Keratinocyte (primary cell): Measurements from ENCODE around the gene ISM1. TPM values are rescaled to one million over a fixed set of nuclear protein-coding genes. Genes with fewer than 3 reads are reported as not detected.

Experiments used
- DNase-seq: peaks from one replicate; pipeline ENCODE4 v3.0.0-alpha.2; 2011; ENCODE audit warnings: low read depth, missing footprints, low spot score
- FAIRE-seq: peaks from 2 replicates; lab custom pipeline; 2011; peaks lifted over from hg19 to GRCh38; lab: Jason Lieb, UNC
- H2AFZ ChIP-seq: 2 replicates; pipeline ENCODE4 v1.6.0; 2012; ENCODE audit warnings: low read length, control low read depth, inconsistent platforms; ENCODE audit not compliant: control insufficient read depth
- H3K27ac ChIP-seq: 2 replicates; pipeline ENCODE4 v1.5.1; 2011; ENCODE audit warnings: low read length; ENCODE audit not compliant: control insufficient read depth, insufficient read depth
- H3K27me3 ChIP-seq: 3 replicates; pipeline ENCODE4 v1.6.0; 2011; ENCODE audit warnings: low read length; ENCODE audit not compliant: control insufficient read depth, insufficient read depth; ENCODE audit errors: extremely low read depth
- H3K36me3 ChIP-seq, 2 experiments: 2 replicates in 1 of 2; 3 replicates in 1 of 2; pipeline ENCODE4 v1.5.1; 2011; ENCODE audit warnings: low read length in 2 of 2, mild to moderate bottlenecking in 1 of 2; ENCODE audit not compliant: control insufficient read depth in 2 of 2, insufficient read depth in 2 of 2; ENCODE audit errors: extremely low read depth in 1 of 2
- H3K4me1 ChIP-seq: 3 replicates; pipeline ENCODE4 v1.5.1; 2011; ENCODE audit warnings: low read length; ENCODE audit not compliant: control insufficient read depth, insufficient read depth; ENCODE audit errors: extremely low read depth
- H3K4me2 ChIP-seq: 3 replicates; pipeline ENCODE4 v1.6.0; 2011; ENCODE audit warnings: low read depth, low read length; ENCODE audit not compliant: control insufficient read depth, insufficient read depth; ENCODE audit errors: extremely low read depth
- H3K4me3 ChIP-seq, 3 experiments: fragments of 200-600 bp in 1 of 3; sonication (generic) in 1 of 3; 2 replicates in 2 of 3; 3 replicates in 1 of 3; pipeline ENCODE4 v1.5.1; 2011 to 2016; ENCODE audit warnings: low read length in 3 of 3, mild to moderate bottlenecking in 3 of 3, control low read depth in 2 of 3, inconsistent platforms in 1 of 3, low read depth in 1 of 3, mixed read lengths in 1 of 3, mixed run types in 1 of 3, moderate library complexity in 1 of 3; ENCODE audit not compliant: control insufficient read depth in 2 of 3, insufficient read depth in 2 of 3; ENCODE audit errors: extremely low read depth in 1 of 3
- H3K79me2 ChIP-seq: 2 replicates; pipeline ENCODE4 v1.6.0; 2012; ENCODE audit warnings: low read length; ENCODE audit not compliant: control insufficient read depth, insufficient read depth
- H3K9ac ChIP-seq: 3 replicates; pipeline ENCODE4 v1.6.0; 2011; ENCODE audit warnings: low read length; ENCODE audit not compliant: control insufficient read depth, insufficient read depth; ENCODE audit errors: extremely low read depth
- H3K9me1 ChIP-seq: 3 replicates; pipeline ENCODE4 v1.6.0; 2011; ENCODE audit warnings: low read length; ENCODE audit not compliant: control insufficient read depth, insufficient read depth; ENCODE audit errors: extremely low read depth
- H3K9me3 ChIP-seq: 2 replicates; pipeline ENCODE4 v1.5.1; 2012; ENCODE audit warnings: low read depth, low read length; ENCODE audit not compliant: control insufficient read depth
- H4K20me1 ChIP-seq: 3 replicates; pipeline ENCODE4 v1.6.0; 2011; ENCODE audit warnings: low read length; ENCODE audit not compliant: control insufficient read depth, insufficient read depth; ENCODE audit errors: extremely low read depth
- EZH2 ChIP-seq: IDR thresholded peaks from one replicate; pipeline ENCODE4 v1.6.1; 2012; ENCODE audit warnings: inconsistent platforms, mild to moderate bottlenecking, low read length, moderate library complexity
- dilution Hi-C: fragments of 300-500 bp; cut with MboI; formaldehyde crosslinking; loops from one replicate; pipeline ENCODE4 v1.7.0; 2020; ENCODE audit warnings: low sequenced_read_pairs; ENCODE audit not compliant: extremely low pct_ligation_motif_present
- polyA plus RNA-seq, 5 experiments: library from polyadenylated mRNA; depleted of rRNA in 3 of 5; stranded (reverse) in 3 of 5; stranded (forward) in 1 of 5; unstranded in 1 of 5; fragments of >200 nt; gene quantifications; 1 replicate in 1 of 5; 2 replicates in 3 of 5; 3 replicates in 1 of 5; pipeline versions ENCODE4 v1.2.1 to v1.2.3, GENCODE V29; 2011 to 2012; ENCODE audit warnings: missing spikeins in 2 of 5, low read depth in 1 of 5, low replicate concordance in 1 of 5
- TF ChIP-seq, protein P1 (sequence below), 3 experiments: IDR thresholded peaks in 1 of 3; conservative IDR thresholded peaks in 1 of 3; optimal IDR thresholded peaks in 1 of 3; 2 replicates in 2 of 3; 3 replicates in 1 of 3; pipeline versions ENCODE3 to v1.5.1; 2011; ENCODE audit warnings: low read length in 3 of 3, mild to moderate bottlenecking in 3 of 3, moderate library complexity in 2 of 3, control low read depth in 1 of 3, inconsistent platforms in 1 of 3; ENCODE audit not compliant: insufficient read depth in 2 of 3; ENCODE audit errors: extremely low read depth in 1 of 3

The ISM1 gene
- polyA plus RNA-seq, 1 donor (not counting 4 experiments of a cell fraction or from before 2014, with no cell fraction given): 3.3 TPM

DNA sequence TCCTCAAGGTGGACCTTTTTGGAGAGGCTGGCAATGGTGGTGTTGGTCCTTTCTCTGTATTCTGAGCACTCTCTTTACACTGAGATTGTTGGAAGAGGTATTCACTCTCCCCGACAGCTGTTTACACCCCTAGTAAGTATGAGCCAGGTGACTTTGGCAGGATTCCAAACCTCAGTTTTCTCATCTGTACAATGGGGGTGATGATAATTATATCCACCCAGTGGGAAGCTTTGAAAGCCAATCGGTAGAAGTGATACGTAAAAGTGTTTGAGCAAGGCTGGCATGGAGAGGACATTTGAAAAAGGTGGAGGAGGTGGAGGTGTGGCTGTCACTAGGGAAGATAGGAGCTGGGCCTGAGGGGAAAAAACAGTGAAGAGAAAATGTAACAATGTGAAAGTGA is 35.5 kb downstream of the ISM1 start:
- DNase-seq: no peak
- H2AFZ ChIP-seq: no peak overlapping the region
- H3K36me3 ChIP-seq: no peaks in the 10 kb centered on the region
- no peaks in the 10 kb centered on the region for H3K27me3 ChIP-seq
- H3K4me1 ChIP-seq: no peaks in the 10 kb centered on the region
- dilution Hi-C loops: no loop called here
- no peak overlapping the region for H3K4me3 ChIP-seq
- H3K9me3 ChIP-seq: no peaks in the 10 kb centered on the region
- TF ChIP-seq, protein P1, sequence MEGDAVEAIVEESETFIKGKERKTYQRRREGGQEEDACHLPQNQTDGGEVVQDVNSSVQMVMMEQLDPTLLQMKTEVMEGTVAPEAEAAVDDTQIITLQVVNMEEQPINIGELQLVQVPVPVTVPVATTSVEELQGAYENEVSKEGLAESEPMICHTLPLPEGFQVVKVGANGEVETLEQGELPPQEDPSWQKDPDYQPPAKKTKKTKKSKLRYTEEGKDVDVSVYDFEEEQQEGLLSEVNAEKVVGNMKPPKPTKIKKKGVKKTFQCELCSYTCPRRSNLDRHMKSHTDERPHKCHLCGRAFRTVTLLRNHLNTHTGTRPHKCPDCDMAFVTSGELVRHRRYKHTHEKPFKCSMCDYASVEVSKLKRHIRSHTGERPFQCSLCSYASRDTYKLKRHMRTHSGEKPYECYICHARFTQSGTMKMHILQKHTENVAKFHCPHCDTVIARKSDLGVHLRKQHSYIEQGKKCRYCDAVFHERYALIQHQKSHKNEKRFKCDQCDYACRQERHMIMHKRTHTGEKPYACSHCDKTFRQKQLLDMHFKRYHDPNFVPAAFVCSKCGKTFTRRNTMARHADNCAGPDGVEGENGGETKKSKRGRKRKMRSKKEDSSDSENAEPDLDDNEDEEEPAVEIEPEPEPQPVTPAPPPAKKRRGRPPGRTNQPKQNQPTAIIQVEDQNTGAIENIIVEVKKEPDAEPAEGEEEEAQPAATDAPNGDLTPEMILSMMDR (optimal IDR thresholded peaks at IDR 0.05 in 1 of 3, IDR thresholded peaks at IDR 0.05 in 1 of 3, conservative IDR thresholded peaks at IDR 0.05 in 1 of 3; ENCODE audit: extremely low read depth in 1 of 3, insufficient read depth in 2 of 3, low read length in 3 of 3): no peak
- no peak for TF ChIP-seq EZH2
- H3K79me2 ChIP-seq: no peaks in the 10 kb centered on the region
- no peak overlapping the region for H3K9ac ChIP-seq
- H3K27ac ChIP-seq: no peak overlapping the region
- no peak overlapping the region for H3K4me2 ChIP-seq
- no peak for FAIRE-seq
- no peaks in the 10 kb centered on the region for H3K9me1 ChIP-seq
- no peaks in the 10 kb centered on the region for H4K20me1 ChIP-seq

DNA sequence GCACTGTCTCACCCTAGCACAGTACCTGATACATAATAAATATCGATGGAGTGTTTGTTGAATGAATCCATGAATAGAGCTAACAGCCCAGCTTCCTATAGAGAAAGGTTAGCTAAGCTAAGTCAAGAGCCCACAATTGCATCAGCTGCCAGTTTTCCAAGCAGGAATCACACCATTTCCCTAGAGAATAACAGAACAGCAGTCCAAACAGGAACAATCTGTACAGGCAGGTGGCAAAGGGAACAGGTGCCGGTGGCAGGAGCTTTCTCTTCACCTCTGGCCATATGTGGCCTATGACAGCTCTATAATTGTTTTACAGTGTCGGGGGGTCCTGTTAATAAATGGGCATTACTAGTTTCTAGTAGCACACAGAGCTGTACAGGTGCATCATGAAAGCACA is 38.8 kb downstream of the ISM1 start:
- FAIRE-seq (no peak), DNase-seq (no peak)
- no peaks in the 10 kb centered on the region for H3K4me1 ChIP-seq
- H3K4me3 ChIP-seq: no peak overlapping the region
- H3K9me3 ChIP-seq: no peaks in the 10 kb centered on the region
- H3K4me2 ChIP-seq: no peak overlapping the region
- H4K20me1 ChIP-seq: no peaks in the 10 kb centered on the region
- no peaks in the 10 kb centered on the region for H3K27me3 ChIP-seq
- no peaks in the 10 kb centered on the region for H3K36me3 ChIP-seq
- no peaks in the 10 kb centered on the region for H3K79me2 ChIP-seq
- TF ChIP-seq, protein P1 (optimal IDR thresholded peaks at IDR 0.05 in 1 of 3, IDR thresholded peaks at IDR 0.05 in 1 of 3, conservative IDR thresholded peaks at IDR 0.05 in 1 of 3; ENCODE audit: extremely low read depth in 1 of 3, insufficient read depth in 2 of 3, low read length in 3 of 3): no peak
- TF ChIP-seq EZH2: no peak
- H3K27ac ChIP-seq: no peak overlapping the region
- dilution Hi-C loops: no loop called here
- no peak overlapping the region for H2AFZ ChIP-seq
- H3K9me1 ChIP-seq: no peaks in the 10 kb centered on the region
- no peak overlapping the region for H3K9ac ChIP-seq
